CD14-positive monocyte (primary cell): ENCODE data around the gene MYO5B. TPM values are rescaled to one million over a fixed set of nuclear protein-coding genes. Genes with fewer than 3 reads are reported as not detected.

Source experiments
- DNase-seq, 3 donors: peaks; one replicate each; pipeline ENCODE4 v3.0.0-alpha.2; 2011 to 2022
- H2AFZ ChIP-seq: 2 replicates; pipeline ENCODE4 v1.6.0; 2012; ENCODE audit warnings: mild to moderate bottlenecking, low read depth, low read length, inconsistent platforms; ENCODE audit not compliant: insufficient read depth, poor library complexity, severe bottlenecking
- H3K27ac ChIP-seq, 2 donors: 1 replicate in 1 of 2; 2 replicates in 1 of 2; pipeline ENCODE4 v1.5.1; 2012 to 2013; ENCODE audit warnings: low read length in 2 of 2, control low read depth in 1 of 2, inconsistent platforms in 1 of 2, low read depth in 1 of 2, mild to moderate bottlenecking in 1 of 2
- H3K27me3 ChIP-seq, 2 donors: one replicate each; pipeline versions ENCODE4 v1.6.0 to v1.6.1; 2011 to 2013; ENCODE audit warnings: low read length in 2 of 2; ENCODE audit not compliant: control insufficient read depth in 2 of 2, insufficient read depth in 2 of 2
- H3K36me3 ChIP-seq, 2 donors: replicated peaks in 1 of 2; 1 replicate in 1 of 2; 2 replicates in 1 of 2; pipeline versions ENCODE4 v1.5.1 to v1.6.1; 2012 to 2013; ENCODE audit warnings: low read length in 2 of 2, control low read depth in 1 of 2, inconsistent platforms in 1 of 2, mild to moderate bottlenecking in 1 of 2; ENCODE audit not compliant: insufficient read depth in 2 of 2, control insufficient read depth in 1 of 2
- H3K4me1 ChIP-seq, 2 donors: 1 replicate in 1 of 2; 2 replicates in 1 of 2; pipeline versions ENCODE4 v1.5.1 to v1.6.1; 2012 to 2013; ENCODE audit warnings: low read length in 2 of 2, control low read depth in 1 of 2, inconsistent platforms in 1 of 2, mild to moderate bottlenecking in 1 of 2, moderate library complexity in 1 of 2; ENCODE audit not compliant: insufficient read depth in 2 of 2, control insufficient read depth in 1 of 2
- H3K4me2 ChIP-seq: replicated peaks from 2 replicates; pipeline ENCODE3; 2012; ENCODE audit warnings: low read length, moderate library complexity, mild to moderate bottlenecking; ENCODE audit not compliant: poor library complexity, severe bottlenecking; ENCODE audit errors: extremely low read depth
- H3K4me3 ChIP-seq, 3 experiments: fragments of 200-600 bp in 1 of 3; sonication (generic) in 1 of 3; replicated peaks in 1 of 3; 1 replicate in 2 of 3; 2 replicates in 1 of 3; pipeline ENCODE4 v1.5.1; 2011 to 2013; ENCODE audit warnings: low read length in 3 of 3, mild to moderate bottlenecking in 3 of 3, control low read depth in 2 of 3, low read depth in 2 of 3, inconsistent platforms in 1 of 3, moderate library complexity in 1 of 3
- H3K79me2 ChIP-seq: 2 replicates; pipeline ENCODE4 v1.6.0; 2012; ENCODE audit warnings: mild to moderate bottlenecking, control low read depth, inconsistent platforms, low read length, moderate library complexity; ENCODE audit not compliant: insufficient read depth
- H3K9ac ChIP-seq: 2 replicates; pipeline ENCODE4 v1.6.0; 2017; ENCODE audit warnings: low read length, mild to moderate bottlenecking; ENCODE audit not compliant: insufficient read depth, poor library complexity, severe bottlenecking
- H3K9me3 ChIP-seq, 2 donors: replicated peaks in 1 of 2; 1 replicate in 1 of 2; 2 replicates in 1 of 2; pipeline versions ENCODE4 v1.5.1 to v1.6.1; 2012 to 2013; ENCODE audit warnings: low read length in 2 of 2, control low read depth in 1 of 2; ENCODE audit not compliant: control insufficient read depth in 1 of 2, insufficient read depth in 1 of 2
- H4K20me1 ChIP-seq: 2 replicates; pipeline ENCODE4 v1.6.0; 2012; ENCODE audit warnings: mild to moderate bottlenecking, low read length, control low read depth, moderate library complexity; ENCODE audit not compliant: insufficient read depth
- H3K27ac Mint-ChIP-seq, 7 donors: one replicate each; pipeline ENCODE4 v1.8.0; 2020; ENCODE audit warnings: mild to moderate bottlenecking in 7 of 7, mixed read lengths in 7 of 7, moderate library complexity in 6 of 7, inconsistent platforms in 2 of 7
- H3K27me3 Mint-ChIP-seq, 3 donors: one replicate each; pipeline ENCODE4 v1.8.0; 2021 to 2022; ENCODE audit warnings: low read depth in 3 of 3, mild to moderate bottlenecking in 3 of 3, mixed read lengths in 3 of 3, moderate library complexity in 3 of 3, inconsistent platforms in 1 of 3
- H3K36me3 Mint-ChIP-seq, 2 donors: one replicate each; pipeline ENCODE4 v1.8.0; 2020; ENCODE audit warnings: mixed read lengths in 2 of 2, inconsistent platforms in 1 of 2, mild to moderate bottlenecking in 1 of 2
- H3K4me1 Mint-ChIP-seq: one replicate; pipeline ENCODE4 v1.8.0; 2020; ENCODE audit warnings: mild to moderate bottlenecking, mixed read lengths
- H3K4me3 Mint-ChIP-seq, 2 donors: one replicate each; pipeline ENCODE4 v1.8.0; 2020; ENCODE audit warnings: mild to moderate bottlenecking in 2 of 2, mixed read lengths in 2 of 2, moderate library complexity in 1 of 2
- H3K9me3 Mint-ChIP-seq, 7 donors: one replicate each; pipeline ENCODE4 v1.8.0; 2020 to 2022; ENCODE audit warnings: mixed read lengths in 7 of 7, mild to moderate bottlenecking in 6 of 7, moderate library complexity in 6 of 7, inconsistent platforms in 2 of 7
- WGBS: methylation state at CpG from one replicate; pipeline ENCODE4 v1.1.5; 2013; ENCODE audit warnings: missing lambda C conversion rate; ENCODE audit not compliant: insufficient coverage; 5-methylcytosine and 5-hydroxymethylcytosine counted together
- intact Hi-C, 2 donors: fragments of 100-400 bp; cut with micrococcal nuclease; formaldehyde crosslinking; loops; one replicate each; pipeline versions ENCODE4 v1.15.0 to v1.15.1; 2023
- polyA plus RNA-seq, 3 donors: library from polyadenylated mRNA; depleted of rRNA in 1 of 3; unstranded in 2 of 3; stranded (reverse) in 1 of 3; fragments of 300-500 nt in 2 of 3; fragments of >200 nt in 1 of 3; fragmentation: Illumina TruSeq in 2 of 3; gene quantifications; 1 replicate in 2 of 3; 2 replicates in 1 of 3; pipeline ENCODE4 v1.2.3, GENCODE V29; 2012 to 2021
- TF ChIP-seq, protein P1 (sequence below): fragments of 200-600 bp; IDR thresholded peaks from one replicate; pipeline ENCODE4 v1.8.0; 2022; ENCODE audit warnings: antibody characterized with exemption, mild to moderate bottlenecking

The MYO5B gene
- polyA plus RNA-seq, 3 donors: 0.04 TPM; not detected in 2

GRCh38 chr18:49988101-49988500 is 206.8 kb downstream of the MYO5B start:
- H3K9me3 ChIP-seq: no peaks in the 10 kb centered on the region
- H3K27ac Mint-ChIP-seq: no peak overlapping the region
- no peaks in the 10 kb centered on the region for H3K36me3 ChIP-seq
- H3K27me3 ChIP-seq: no peaks in the 10 kb centered on the region
- H3K36me3 Mint-ChIP-seq: no peaks in the 10 kb centered on the region
- WGBS: 80% methylated on average over 1 of the region's 5 CpGs
- intact Hi-C loops: no loop called here
- no peaks in the 10 kb centered on the region for H3K4me1 ChIP-seq
- no peaks in the 10 kb centered on the region for H3K4me1 Mint-ChIP-seq
- TF ChIP-seq, protein P1, sequence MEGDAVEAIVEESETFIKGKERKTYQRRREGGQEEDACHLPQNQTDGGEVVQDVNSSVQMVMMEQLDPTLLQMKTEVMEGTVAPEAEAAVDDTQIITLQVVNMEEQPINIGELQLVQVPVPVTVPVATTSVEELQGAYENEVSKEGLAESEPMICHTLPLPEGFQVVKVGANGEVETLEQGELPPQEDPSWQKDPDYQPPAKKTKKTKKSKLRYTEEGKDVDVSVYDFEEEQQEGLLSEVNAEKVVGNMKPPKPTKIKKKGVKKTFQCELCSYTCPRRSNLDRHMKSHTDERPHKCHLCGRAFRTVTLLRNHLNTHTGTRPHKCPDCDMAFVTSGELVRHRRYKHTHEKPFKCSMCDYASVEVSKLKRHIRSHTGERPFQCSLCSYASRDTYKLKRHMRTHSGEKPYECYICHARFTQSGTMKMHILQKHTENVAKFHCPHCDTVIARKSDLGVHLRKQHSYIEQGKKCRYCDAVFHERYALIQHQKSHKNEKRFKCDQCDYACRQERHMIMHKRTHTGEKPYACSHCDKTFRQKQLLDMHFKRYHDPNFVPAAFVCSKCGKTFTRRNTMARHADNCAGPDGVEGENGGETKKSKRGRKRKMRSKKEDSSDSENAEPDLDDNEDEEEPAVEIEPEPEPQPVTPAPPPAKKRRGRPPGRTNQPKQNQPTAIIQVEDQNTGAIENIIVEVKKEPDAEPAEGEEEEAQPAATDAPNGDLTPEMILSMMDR: no peak
- no peak overlapping the region for H3K9ac ChIP-seq
- H3K4me3 ChIP-seq: no peak overlapping the region
- H3K4me3 Mint-ChIP-seq: no peak overlapping the region
- no peak overlapping the region for H3K27ac ChIP-seq
- no peaks in the 10 kb centered on the region for H4K20me1 ChIP-seq
- H3K27me3 Mint-ChIP-seq: peaks cover 0 to 4% (median 3%) of the 10 kb centered on the region in 3 donors
- no peak overlapping the region for H3K4me2 ChIP-seq
- H2AFZ ChIP-seq: no peak overlapping the region
- no peak for DNase-seq
- peaks cover 0 to 2% (median 0%) of the 10 kb centered on the region in 7 donors for H3K9me3 Mint-ChIP-seq
- H3K79me2 ChIP-seq: no peaks in the 10 kb centered on the region

DNA sequence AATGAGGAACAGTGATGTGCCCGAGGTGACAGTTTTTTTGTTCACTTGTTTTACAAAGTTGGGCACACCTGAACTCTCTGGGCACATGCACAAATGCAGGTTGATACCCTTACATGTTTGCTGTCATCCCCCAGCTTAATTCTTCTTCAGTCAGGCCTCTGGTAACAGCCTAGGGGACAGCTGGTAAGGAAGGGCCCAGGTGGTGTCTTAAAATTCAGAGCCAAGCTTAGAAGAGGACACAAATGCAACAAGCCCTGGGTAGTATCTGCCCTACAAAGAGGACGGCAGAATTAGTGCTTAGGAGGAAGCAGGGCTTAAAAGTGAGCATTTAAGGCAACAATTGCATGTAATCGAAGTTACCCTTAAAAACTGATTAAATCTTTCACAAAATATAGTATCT is 209.7 kb downstream of the MYO5B start:
- Histone ChIP-seq H3K36me3 (no peaks in the 10 kb centered on the region), H4K20me1 (no peaks in the 10 kb centered on the region), H3K27ac (no peak overlapping the region), H3K4me2 (no peak overlapping the region), H3K27me3 (no peaks in the 10 kb centered on the region), H3K9me3 (no peaks in the 10 kb centered on the region), H3K4me3 (no peak overlapping the region), H3K79me2 (no peaks in the 10 kb centered on the region), H3K9ac (no peak overlapping the region), H2AFZ (no peak overlapping the region), H3K4me1 (no peaks in the 10 kb centered on the region)
- intact Hi-C loops: no loop called here
- TF ChIP-seq, protein P1: no peak
- Mint-ChIP-seq H3K36me3 (no peaks in the 10 kb centered on the region), H3K4me3 (no peak overlapping the region), H3K27me3 (peaks cover under 1 to 3% (median 2%) of the 10 kb centered on the region in 3 donors), H3K4me1 (no peaks in the 10 kb centered on the region), H3K9me3 (no peaks in the 10 kb centered on the region), H3K27ac (no peak overlapping the region)
- no peak for DNase-seq
- WGBS: no CpG with 5 or more reads among the region's 3 CpGs
